GM21381 (cell line): ENCODE data around the gene HIPK2.
A peak's percentile ranks its signal among the peaks of the same experiment; 100 is the strongest.

Source experiments
- ATAC-seq: cut with Tn5 transposase; IDR thresholded peaks from one replicate; pipeline ENCODE4 v1.9.1; 2021; ENCODE audit warnings: mild to moderate bottlenecking, moderate library complexity; ENCODE audit not compliant: unreplicated experiment

HIPK2 gene

DNA sequence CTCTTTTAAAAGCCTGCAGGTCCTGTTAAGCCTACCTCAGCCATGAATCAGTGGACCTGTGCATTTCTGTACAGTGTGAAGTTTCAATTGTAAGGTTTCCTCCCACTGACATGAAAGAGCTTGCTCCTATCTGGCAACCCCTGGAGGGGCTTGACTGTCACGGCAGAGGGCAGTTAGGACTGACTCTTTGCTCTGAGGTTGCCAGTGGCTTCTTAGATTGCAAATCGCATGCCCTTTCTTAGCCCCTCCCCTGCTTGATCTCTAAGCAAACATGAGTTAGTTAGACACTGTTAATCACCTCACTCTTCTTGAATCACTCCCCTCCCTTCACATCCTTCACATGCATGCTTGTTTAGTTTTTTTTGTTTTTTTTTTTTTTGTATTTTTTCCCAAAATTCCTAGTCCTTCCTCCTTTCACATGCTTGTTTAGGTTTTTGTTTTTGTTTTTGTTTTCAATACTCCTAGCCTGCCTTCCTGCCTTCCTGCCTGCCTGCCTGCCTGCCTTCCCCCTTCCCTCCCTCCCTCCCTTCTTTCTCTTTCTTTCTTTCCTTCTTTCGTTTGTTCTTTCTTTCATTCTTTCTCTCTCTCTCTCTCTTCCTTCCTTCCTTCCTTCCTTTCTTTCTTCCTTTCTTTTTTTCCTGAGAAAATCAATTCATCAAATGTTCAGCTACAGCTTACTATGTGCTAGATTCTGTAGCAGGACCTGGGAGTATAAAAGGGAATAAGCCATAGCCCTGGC, 6.0 kb upstream of the HIPK2 start:
- ATAC-seq, result no peak

DNA sequence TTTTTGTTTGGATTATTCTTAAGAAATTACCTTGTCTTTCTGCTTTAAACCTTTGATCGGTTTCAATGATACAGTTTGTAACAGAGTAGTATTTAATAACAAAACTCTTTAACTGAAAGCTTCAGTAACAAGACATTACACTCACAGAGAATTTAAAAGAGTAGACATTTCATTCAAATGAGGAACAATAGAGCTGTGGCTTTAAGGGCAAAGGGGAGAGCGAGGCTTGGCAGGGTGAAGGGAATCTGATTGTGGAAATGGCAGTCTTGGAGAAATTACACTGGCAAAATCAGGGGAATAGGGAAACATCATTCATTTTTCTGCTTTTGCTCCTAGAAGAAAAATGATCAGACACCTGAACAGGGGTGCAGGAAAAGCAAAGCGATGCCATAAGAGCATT, 5.1 kb upstream of the HIPK2 start:
- no peak for ATAC-seq

DNA sequence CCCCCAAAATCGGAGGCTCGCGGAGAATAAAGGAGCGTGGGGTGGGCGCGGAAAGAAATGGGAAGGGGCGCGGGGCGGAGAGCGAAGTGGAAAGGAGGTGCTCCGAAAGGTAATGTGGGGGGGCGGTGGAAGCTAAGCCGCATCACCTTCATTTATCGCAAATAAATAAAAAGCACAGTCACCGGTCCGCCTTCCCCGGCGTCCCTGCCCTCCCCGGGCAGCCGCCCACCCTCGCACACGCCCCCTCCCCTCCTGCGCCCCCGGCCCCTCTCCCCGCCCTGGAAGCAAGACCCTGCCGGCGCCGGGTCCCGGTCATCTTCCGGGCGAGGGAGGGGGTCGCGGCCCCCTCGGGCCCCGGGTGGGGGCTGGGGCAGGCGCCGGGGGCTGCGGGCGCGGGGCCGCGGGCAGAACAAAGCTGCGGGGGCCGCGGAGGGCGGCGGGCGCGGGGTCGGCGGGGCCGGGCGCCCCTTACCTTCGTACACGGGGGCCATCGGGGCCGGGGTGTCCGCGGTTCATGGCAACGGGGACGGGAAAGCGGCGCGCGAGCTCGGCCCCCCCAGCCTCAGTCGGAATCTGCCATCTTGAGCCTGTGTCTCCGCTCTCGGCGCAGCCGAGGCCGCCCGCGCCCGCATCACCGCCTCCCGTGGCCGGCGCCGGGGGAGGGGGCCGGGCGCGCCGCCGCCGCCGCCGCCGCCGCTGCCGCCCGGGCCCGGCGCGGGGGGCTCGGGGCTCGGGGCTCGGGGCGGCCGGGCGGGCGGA, 486 bp downstream of the HIPK2 start:
- ATAC-seq, result no peak

DNA sequence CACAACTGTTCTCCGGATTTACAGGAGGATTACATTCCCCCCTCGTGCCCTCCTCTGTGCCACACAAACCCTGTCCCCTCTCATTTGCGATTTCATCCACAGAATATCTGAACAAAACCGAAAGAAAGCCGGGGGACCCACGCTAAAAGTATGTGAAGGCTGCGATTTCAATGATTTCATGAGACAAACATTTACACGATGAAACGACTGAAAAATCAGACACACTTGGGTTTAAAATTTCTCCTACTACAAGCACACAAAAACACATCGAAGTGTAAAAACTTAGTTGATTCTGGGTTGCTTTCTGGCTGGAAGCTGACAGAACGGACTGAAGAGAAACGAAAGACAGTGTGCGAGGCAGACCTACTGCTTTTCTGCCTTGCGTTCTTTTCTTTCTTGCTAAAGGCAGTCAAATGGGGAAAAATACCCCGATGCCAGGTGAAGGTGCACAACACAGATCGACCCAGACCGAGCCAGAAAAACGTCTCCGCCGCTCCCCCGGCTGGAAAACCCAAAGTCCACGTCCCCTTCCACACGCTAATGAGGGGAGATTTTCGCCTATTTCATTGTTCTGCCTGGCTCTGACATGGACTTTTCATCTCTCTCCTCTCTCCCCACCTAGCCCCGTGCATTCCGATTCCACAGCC, 1.2 kb downstream of the HIPK2 start:
- no peak for ATAC-seq

DNA sequence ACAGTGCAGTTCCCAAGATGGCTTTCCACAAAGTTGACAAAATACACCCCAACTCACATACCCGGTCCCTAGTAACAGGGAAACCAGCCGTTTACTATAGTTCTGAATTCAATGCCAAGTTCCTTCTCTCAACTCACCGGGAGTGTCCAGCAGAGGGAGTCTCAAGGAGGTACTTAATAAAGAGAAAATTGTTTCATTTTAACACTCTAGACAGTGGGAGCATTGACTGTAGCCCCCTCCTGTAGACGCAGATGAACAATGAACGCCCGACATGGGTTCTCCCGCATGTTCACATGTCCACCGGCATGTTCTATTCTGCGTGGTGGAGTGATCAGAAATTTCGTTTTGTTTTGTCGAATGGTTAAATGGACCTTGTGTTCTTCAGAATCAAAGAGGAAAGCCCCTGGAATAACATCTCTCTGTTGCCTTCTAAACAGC, 1.9 kb downstream of the HIPK2 start:
- no peak for ATAC-seq

DNA sequence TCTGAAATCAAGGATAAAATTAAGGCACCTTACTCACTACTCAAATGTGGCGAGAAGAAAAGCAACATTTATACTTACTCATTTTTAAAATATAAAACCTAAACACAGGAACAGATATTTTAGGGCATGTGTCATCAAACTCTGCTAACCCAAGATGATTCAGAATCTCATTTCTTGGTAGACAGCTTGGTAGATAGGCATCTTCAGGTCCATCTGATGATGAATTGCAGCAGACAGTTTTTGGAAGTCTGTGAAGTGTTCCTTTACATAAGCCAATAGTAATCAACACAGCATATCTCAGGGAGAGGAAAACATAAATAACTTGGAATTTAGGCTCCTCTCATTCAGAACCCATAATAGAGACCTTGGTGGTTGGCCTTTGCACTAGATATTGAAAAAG, 3.4 kb downstream of the HIPK2 start:
- no peak for ATAC-seq

DNA sequence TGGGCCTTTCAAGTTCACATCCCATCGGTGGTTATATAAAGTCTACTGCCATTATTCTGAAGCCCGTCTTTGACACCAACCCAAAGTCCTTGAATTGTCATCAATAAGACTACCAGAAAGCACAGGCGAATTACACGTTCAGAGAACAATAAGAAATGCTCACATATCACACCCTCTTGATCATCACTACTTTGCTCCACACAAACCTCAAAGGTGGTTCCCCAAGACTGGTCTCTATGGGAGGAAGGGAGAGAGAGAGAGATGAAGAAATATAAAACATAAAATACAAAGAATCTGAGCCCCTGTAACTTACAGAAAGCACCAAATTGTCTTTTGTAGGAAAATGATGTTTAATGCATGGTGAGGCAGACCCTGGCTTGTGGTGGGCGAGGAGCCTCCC, 4.4 kb downstream of the HIPK2 start:
- no peak for ATAC-seq

DNA sequence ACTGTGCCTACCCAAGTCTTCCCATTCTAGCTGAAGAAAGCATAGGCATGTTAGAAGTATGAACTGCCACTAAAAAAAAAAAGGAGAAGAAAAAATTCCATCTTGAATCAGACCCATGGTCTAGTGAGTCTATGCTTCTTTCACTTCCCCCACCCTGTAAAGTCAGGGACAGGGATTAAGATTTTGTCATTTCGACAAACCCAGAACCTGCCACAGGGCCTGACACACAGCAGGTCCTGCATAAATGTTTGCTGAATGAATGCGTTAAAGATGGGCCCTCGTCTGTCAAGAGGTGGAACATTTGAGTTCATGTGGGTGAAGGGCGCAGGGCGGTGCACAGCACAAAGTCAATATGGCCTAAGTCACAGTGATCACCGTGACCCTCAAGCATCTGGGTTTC, 4.9 kb downstream of the HIPK2 start:
- ATAC-seq, result no peak

DNA sequence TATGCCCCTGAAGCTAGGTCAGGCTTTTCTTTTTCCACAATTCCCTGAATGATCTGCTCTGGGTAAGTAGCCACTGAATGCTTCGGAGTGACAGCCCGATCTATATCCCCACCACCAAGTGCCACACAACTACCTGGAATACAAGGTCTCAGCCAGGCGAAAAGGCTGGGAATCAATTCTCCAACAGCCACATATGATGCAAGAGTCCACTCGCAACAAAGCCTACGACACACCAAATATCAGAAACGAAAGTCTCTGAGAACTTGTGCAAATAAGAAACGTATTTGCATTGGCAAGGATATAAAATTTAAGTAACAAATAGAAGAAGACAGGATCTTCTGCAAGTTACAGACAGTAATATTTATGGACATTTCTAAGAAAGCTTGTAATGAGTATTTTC, 5.7 kb downstream of the HIPK2 start:
- no peak for ATAC-seq

DNA sequence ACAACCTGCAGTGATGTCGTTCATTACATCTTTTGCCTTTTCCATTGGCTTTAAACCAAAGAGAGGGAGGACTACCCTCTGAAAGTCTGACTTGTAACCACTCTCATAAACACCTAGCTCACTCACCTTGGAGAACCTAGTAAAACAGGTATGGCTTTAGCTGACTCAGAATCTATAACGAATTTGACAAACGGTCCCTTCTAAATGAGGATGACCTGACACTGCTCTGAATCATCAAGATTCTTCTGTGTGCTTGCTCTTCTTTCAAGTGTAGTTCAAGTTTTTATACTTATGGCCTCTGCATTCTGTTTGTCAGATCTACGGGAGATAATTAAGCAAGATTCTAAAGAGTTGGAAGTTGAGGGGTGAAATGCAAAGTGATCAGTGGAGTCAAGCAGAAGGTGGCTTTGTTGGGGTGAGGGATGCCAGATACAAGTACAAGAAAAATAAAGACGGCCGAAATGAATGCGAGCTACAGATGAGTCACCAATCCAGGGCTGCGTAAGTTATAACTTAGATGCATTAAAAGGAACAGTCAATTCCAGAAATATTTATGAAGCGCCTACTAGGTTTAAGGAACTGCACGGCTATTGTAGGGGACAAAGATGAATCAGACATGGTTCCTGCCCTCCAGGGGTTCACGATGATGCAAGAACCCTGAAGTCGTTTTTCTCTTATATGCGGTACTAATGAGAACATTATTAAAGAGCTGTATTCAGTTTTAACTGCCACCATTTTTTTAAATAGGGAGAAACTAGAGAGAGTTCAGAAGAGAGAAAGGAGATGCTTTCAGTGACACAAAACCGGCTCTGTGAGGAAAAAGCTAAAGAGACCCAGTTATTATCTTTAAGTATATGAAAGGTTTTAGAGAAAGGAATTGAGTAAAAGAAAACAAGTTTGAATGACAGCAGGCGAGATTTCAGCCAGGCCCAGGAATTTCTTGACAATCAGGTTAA, 6.5 kb downstream of the HIPK2 start:
- ATAC-seq, result no peak

DNA sequence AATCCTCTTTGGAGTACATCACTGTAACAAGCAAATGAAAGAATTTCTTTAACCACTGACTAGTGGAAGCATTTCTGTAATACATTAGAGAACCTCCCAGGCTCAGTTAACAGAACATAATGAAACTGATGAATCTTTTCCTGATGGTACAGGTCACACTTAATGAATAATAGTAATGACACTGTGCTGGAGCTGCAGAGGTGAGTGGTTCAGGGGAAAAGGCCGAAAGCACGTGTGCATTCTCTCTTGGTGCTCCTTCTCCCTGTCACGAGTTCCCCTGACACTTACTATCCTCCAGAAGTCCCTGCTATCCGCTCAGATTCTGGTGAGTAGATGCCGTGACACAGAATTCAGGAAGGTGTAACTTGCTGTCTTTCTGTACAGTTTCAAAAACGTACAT, 8.0 kb downstream of the HIPK2 start:
- no peak for ATAC-seq

DNA sequence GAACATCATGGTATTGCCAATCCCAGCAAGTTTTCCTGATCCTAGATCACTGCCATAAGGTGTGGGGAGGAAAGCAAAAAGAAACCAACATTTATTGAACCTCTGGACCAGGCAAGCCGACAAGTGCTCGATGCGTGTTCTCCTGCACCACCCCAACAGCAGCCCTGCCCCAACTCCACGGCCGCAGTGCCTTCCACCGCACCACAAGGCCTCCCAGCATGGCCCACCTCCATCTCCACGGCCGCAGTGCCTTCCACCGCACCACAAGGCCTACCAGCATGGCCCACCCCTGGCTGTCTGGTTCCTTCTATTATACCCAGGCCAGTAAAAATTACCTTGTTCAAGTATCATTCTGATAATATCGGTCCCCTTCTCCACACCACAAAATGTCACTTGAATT, 8.7 kb downstream of the HIPK2 start:
- ATAC-seq, result no peak

DNA sequence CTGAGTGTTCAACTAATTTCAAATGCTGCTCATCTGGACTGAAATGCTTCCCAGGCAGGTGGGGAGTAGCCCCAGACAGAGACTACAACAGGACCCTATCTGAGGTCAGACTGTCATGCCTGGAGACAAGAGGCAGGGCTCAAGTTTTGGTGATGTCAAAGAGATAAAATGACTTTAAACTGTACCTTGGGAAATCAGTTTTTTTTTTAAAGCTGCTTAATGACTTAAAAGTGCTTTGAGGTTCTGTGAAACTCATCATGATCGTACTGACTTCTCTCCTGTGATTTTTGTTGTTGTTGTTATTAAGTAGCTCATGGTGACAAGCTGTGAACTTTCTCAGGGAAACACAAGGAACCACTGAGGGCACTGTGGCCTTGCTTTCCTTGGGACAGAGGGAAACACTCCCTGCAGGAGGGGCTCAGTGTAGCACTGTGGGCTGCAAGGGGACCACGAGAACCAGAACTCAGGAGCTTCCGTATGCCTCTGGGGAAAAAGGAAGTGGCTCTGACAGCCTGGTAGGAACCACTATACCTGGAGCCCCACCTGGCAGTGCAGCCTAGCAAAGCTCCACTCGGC, 9.5 kb downstream of the HIPK2 start:
- ATAC-seq, result no peak

DNA sequence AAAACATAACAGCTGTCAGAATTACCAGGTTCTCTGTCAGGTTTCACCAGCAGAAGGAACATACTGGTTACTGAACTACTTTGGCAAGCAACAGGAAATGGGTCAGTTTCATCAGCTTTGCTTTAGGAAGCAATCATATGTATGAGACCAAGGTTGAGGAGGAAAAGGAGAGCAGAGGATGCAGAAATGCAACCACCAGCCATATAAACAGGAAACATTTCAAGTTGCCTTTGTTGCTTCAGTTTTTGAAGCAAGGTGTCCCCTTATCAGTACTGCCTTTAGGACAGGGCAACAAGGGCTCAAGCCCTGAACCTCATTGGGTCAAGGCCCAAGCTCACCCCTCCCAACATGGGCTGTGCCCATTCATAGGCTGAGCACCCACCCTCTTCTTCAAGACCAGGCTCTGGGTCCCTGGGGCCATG, 10.2 kb downstream of the HIPK2 start:
- peak; percentile 86 for ATAC-seq

DNA sequence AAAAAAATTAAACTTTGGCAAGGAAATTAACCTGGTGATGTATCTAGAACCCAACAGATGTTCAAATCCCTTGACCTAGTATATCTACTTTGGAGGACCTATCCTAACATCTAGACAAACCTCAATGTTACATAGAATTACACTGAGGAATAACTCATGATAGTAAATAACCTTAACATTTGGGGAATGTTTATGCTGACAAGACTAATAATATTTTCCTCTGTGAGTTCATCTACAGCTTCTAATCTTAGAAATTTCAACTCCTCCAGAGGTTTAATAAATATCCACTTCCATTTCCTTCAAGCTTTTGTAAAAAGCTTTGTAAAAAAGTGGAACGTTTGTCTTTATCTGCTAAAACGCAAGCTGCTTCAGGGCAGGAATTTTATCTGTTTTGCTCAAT, 12.7 kb downstream of the HIPK2 start:
- ATAC-seq, result no peak

DNA sequence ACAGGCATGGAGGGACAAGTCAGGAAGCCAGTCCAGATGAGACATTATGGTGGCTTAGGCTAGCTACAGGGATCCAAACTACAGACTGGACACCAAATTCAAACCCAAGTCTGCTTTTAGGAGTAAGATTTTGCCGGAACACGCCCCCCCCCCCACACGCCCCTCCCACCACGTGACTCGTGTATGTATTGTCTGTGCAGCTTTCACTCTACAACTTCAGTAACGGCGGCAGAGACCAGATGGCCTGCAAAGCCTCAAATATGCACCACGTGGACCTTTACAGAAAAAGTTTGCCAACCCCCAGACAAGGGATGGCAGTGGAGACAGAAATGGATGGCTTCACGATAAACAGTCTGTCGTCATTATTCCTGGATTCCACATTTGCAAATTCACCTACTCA, 14.5 kb downstream of the HIPK2 start:
- no peak for ATAC-seq

DNA sequence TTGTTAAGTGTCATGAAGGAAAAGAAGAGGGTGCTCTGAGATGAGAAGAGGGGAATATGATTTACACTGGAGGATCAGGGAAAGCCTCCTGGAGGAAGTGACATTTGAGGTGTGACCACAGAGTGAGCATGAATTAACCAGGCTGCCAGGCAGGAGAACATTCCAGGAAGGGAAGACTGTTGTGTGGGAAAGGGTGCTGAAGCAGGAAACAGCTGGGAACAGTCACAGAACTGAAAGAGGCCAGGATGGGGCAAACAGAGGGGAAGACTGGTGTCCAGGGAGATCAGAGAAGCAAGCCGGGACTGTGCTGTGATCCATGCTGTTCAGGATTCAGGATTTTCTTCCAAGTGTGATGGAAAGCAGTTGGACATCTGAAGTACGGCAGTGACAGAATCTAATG, 14.9 kb downstream of the HIPK2 start:
- ATAC-seq, result no peak

DNA sequence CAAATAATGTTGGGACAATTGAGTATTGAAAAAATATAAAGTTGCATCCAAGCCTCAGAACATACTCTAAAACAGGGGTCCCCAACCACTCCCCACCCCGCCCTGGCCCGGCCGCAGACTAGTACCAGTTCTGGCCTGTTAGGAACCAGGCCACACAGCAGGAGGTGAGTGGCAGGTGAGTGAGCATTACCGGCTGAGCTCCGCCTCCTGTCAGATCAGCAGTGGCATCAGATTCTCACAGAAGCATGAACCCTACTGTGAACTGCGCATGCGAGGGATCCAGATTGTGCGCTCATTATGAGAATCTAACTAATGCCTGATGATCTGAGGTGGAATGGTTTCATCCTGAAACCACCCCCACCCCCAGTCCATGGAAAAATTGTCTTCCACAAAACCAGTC, 19.4 kb downstream of the HIPK2 start:
- ATAC-seq, result no peak

DNA sequence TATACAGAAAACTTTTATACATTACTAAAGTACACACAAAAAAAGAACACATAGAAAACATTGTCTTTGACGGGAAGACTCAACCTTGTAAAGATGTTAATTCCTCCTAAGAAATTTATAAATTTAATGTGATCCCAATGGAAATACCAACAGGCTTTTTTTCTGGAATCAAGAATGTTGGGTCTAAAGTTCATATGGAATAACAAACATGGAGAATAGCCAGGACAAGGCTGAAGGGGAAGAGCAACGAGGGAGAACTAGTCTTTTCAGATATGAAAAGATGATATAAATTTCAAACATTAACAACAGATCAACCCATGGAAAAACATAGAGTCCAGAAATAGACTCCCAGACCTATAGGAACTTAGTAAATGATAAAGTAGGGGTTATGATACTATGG, 19.8 kb downstream of the HIPK2 start:
- no peak for ATAC-seq

DNA sequence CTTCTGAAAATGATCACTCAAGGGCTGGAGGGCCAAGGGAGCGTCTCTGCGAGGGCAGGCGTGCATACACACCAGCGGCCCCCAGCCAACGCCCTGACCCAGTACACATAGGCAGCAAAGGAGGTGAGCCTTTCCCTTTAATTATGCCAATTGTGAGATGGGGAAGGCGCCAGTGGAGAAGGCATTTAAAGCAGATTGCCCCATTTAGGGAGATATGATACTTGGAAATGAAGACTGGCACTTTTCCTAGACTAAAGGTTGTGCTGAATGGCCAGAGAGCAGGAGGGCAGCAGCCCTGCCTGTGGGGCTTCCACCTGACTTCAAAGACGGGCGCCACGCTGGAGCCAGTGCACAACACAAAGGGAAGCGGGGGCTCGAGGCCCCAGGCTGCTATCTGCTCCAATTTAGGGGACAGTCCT, 24.1 kb downstream of the HIPK2 start:
- no peak for ATAC-seq
